CD14-positive monocyte (primary cell): Measurements from ENCODE around the gene ALS2. TPM values are rescaled to one million over a fixed set of nuclear protein-coding genes. Genes with fewer than 3 reads are reported as not detected.

Source experiments
- DNase-seq, 3 donors: peaks; one replicate each; pipeline ENCODE4 v3.0.0-alpha.2; 2011 to 2022
- H2AFZ ChIP-seq: 2 replicates; pipeline ENCODE4 v1.6.0; 2012; ENCODE audit warnings: mild to moderate bottlenecking, low read depth, low read length, inconsistent platforms; ENCODE audit not compliant: insufficient read depth, poor library complexity, severe bottlenecking
- H3K27ac ChIP-seq, 2 donors: 1 replicate in 1 of 2; 2 replicates in 1 of 2; pipeline ENCODE4 v1.5.1; 2012 to 2013; ENCODE audit warnings: low read length in 2 of 2, control low read depth in 1 of 2, inconsistent platforms in 1 of 2, low read depth in 1 of 2, mild to moderate bottlenecking in 1 of 2
- H3K27me3 ChIP-seq, 2 donors: one replicate each; pipeline versions ENCODE4 v1.6.0 to v1.6.1; 2011 to 2013; ENCODE audit warnings: low read length in 2 of 2; ENCODE audit not compliant: control insufficient read depth in 2 of 2, insufficient read depth in 2 of 2
- H3K36me3 ChIP-seq, 2 donors: replicated peaks in 1 of 2; 1 replicate in 1 of 2; 2 replicates in 1 of 2; pipeline versions ENCODE4 v1.5.1 to v1.6.1; 2012 to 2013; ENCODE audit warnings: low read length in 2 of 2, control low read depth in 1 of 2, inconsistent platforms in 1 of 2, mild to moderate bottlenecking in 1 of 2; ENCODE audit not compliant: insufficient read depth in 2 of 2, control insufficient read depth in 1 of 2
- H3K4me1 ChIP-seq, 2 donors: 1 replicate in 1 of 2; 2 replicates in 1 of 2; pipeline versions ENCODE4 v1.5.1 to v1.6.1; 2012 to 2013; ENCODE audit warnings: low read length in 2 of 2, control low read depth in 1 of 2, inconsistent platforms in 1 of 2, mild to moderate bottlenecking in 1 of 2, moderate library complexity in 1 of 2; ENCODE audit not compliant: insufficient read depth in 2 of 2, control insufficient read depth in 1 of 2
- H3K4me2 ChIP-seq: replicated peaks from 2 replicates; pipeline ENCODE3; 2012; ENCODE audit warnings: low read length, moderate library complexity, mild to moderate bottlenecking; ENCODE audit not compliant: poor library complexity, severe bottlenecking; ENCODE audit errors: extremely low read depth
- H3K4me3 ChIP-seq, 3 experiments: fragments of 200-600 bp in 1 of 3; sonication (generic) in 1 of 3; replicated peaks in 1 of 3; 1 replicate in 2 of 3; 2 replicates in 1 of 3; pipeline ENCODE4 v1.5.1; 2011 to 2013; ENCODE audit warnings: low read length in 3 of 3, mild to moderate bottlenecking in 3 of 3, control low read depth in 2 of 3, low read depth in 2 of 3, inconsistent platforms in 1 of 3, moderate library complexity in 1 of 3
- H3K79me2 ChIP-seq: 2 replicates; pipeline ENCODE4 v1.6.0; 2012; ENCODE audit warnings: mild to moderate bottlenecking, control low read depth, inconsistent platforms, low read length, moderate library complexity; ENCODE audit not compliant: insufficient read depth
- H3K9ac ChIP-seq: 2 replicates; pipeline ENCODE4 v1.6.0; 2017; ENCODE audit warnings: low read length, mild to moderate bottlenecking; ENCODE audit not compliant: insufficient read depth, poor library complexity, severe bottlenecking
- H3K9me3 ChIP-seq, 2 donors: replicated peaks in 1 of 2; 1 replicate in 1 of 2; 2 replicates in 1 of 2; pipeline versions ENCODE4 v1.5.1 to v1.6.1; 2012 to 2013; ENCODE audit warnings: low read length in 2 of 2, control low read depth in 1 of 2; ENCODE audit not compliant: control insufficient read depth in 1 of 2, insufficient read depth in 1 of 2
- H4K20me1 ChIP-seq: 2 replicates; pipeline ENCODE4 v1.6.0; 2012; ENCODE audit warnings: mild to moderate bottlenecking, low read length, control low read depth, moderate library complexity; ENCODE audit not compliant: insufficient read depth
- H3K27ac Mint-ChIP-seq, 7 donors: one replicate each; pipeline ENCODE4 v1.8.0; 2020; ENCODE audit warnings: mild to moderate bottlenecking in 7 of 7, mixed read lengths in 7 of 7, moderate library complexity in 6 of 7, inconsistent platforms in 2 of 7
- H3K27me3 Mint-ChIP-seq, 3 donors: one replicate each; pipeline ENCODE4 v1.8.0; 2021 to 2022; ENCODE audit warnings: low read depth in 3 of 3, mild to moderate bottlenecking in 3 of 3, mixed read lengths in 3 of 3, moderate library complexity in 3 of 3, inconsistent platforms in 1 of 3
- H3K36me3 Mint-ChIP-seq, 2 donors: one replicate each; pipeline ENCODE4 v1.8.0; 2020; ENCODE audit warnings: mixed read lengths in 2 of 2, inconsistent platforms in 1 of 2, mild to moderate bottlenecking in 1 of 2
- H3K4me1 Mint-ChIP-seq: one replicate; pipeline ENCODE4 v1.8.0; 2020; ENCODE audit warnings: mild to moderate bottlenecking, mixed read lengths
- H3K4me3 Mint-ChIP-seq, 2 donors: one replicate each; pipeline ENCODE4 v1.8.0; 2020; ENCODE audit warnings: mild to moderate bottlenecking in 2 of 2, mixed read lengths in 2 of 2, moderate library complexity in 1 of 2
- H3K9me3 Mint-ChIP-seq, 7 donors: one replicate each; pipeline ENCODE4 v1.8.0; 2020 to 2022; ENCODE audit warnings: mixed read lengths in 7 of 7, mild to moderate bottlenecking in 6 of 7, moderate library complexity in 6 of 7, inconsistent platforms in 2 of 7
- WGBS: methylation state at CpG from one replicate; pipeline ENCODE4 v1.1.5; 2013; ENCODE audit warnings: missing lambda C conversion rate; ENCODE audit not compliant: insufficient coverage; 5-methylcytosine and 5-hydroxymethylcytosine counted together
- intact Hi-C, 2 donors: fragments of 100-400 bp; cut with micrococcal nuclease; formaldehyde crosslinking; loops; one replicate each; pipeline versions ENCODE4 v1.15.0 to v1.15.1; 2023
- polyA plus RNA-seq, 3 donors: library from polyadenylated mRNA; depleted of rRNA in 1 of 3; unstranded in 2 of 3; stranded (reverse) in 1 of 3; fragments of 300-500 nt in 2 of 3; fragments of >200 nt in 1 of 3; fragmentation: Illumina TruSeq in 2 of 3; gene quantifications; 1 replicate in 2 of 3; 2 replicates in 1 of 3; pipeline ENCODE4 v1.2.3, GENCODE V29; 2012 to 2021
- TF ChIP-seq, protein P1 (sequence below): fragments of 200-600 bp; IDR thresholded peaks from one replicate; pipeline ENCODE4 v1.8.0; 2022; ENCODE audit warnings: antibody characterized with exemption, mild to moderate bottlenecking

Gene ALS2
- polyA plus RNA-seq, 3 donors: 2.6 to 4.7 (median 3.1) TPM

- Mint-ChIP-seq H3K4me3 (no peak overlapping the region), H3K36me3 (no peaks in the 10 kb centered on the region), H3K4me1 (peaks cover 18% of the 10 kb centered on the region), H3K27ac (no peak overlapping the region), H3K9me3 (no peaks in the 10 kb centered on the region), H3K27me3 (peaks cover 2 to 4% (median 2%) of the 10 kb centered on the region in 3 donors)
- Histone ChIP-seq H3K27me3 (no peaks in the 10 kb centered on the region), H3K27ac (no peak overlapping the region), H3K36me3 (no peaks in the 10 kb centered on the region), H3K4me1 (peaks cover 0 to 6% of the 10 kb centered on the region in 2 donors), H3K4me3 (no peak overlapping the region), H3K4me2 (no peak overlapping the region), H2AFZ (no peak overlapping the region), H3K9ac (no peak overlapping the region), H4K20me1 (no peaks in the 10 kb centered on the region), H3K9me3 (no peaks in the 10 kb centered on the region), H3K79me2 (no peaks in the 10 kb centered on the region)
- DNase-seq: no peak
- TF ChIP-seq, protein P1, sequence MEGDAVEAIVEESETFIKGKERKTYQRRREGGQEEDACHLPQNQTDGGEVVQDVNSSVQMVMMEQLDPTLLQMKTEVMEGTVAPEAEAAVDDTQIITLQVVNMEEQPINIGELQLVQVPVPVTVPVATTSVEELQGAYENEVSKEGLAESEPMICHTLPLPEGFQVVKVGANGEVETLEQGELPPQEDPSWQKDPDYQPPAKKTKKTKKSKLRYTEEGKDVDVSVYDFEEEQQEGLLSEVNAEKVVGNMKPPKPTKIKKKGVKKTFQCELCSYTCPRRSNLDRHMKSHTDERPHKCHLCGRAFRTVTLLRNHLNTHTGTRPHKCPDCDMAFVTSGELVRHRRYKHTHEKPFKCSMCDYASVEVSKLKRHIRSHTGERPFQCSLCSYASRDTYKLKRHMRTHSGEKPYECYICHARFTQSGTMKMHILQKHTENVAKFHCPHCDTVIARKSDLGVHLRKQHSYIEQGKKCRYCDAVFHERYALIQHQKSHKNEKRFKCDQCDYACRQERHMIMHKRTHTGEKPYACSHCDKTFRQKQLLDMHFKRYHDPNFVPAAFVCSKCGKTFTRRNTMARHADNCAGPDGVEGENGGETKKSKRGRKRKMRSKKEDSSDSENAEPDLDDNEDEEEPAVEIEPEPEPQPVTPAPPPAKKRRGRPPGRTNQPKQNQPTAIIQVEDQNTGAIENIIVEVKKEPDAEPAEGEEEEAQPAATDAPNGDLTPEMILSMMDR: no peak
- intact Hi-C loops: no loop called here
- WGBS: 82% methylated on average over 7 of the region's 8 CpGs
Measured at GRCh38 chr2:201664334-201664733, 116.4 kb downstream of the ALS2 start.

DNA sequence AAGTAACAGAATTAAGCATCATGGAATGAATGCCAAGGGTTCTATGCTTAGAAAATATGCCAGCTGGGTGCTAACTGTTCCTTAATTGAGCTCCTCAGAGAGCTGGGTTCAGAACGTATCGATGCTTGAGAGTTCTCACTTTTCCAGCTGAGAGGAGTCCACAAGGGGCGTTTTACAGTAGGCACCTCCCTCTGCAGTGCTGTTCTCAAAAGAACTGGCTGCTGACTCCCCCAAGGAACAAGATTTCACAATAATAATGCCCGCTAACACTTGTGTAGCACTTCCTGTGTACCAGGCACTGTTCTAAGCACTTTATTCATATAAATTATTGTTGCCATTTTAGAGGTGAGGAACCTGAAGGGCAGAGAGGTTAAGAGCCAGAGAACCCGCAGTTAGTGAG lies 119.4 kb downstream of the ALS2 start:
- Histone ChIP-seq H3K4me2 (no peak overlapping the region), H3K4me1 (peaks cover 0 to 6% of the 10 kb centered on the region in 2 donors), H3K27me3 (no peaks in the 10 kb centered on the region), H3K9ac (no peak overlapping the region), H3K36me3 (no peaks in the 10 kb centered on the region), H3K27ac (no peak overlapping the region), H3K9me3 (no peaks in the 10 kb centered on the region), H2AFZ (peak overlapping the region; percentile 69), H3K4me3 (no peak overlapping the region), H4K20me1 (no peaks in the 10 kb centered on the region), H3K79me2 (no peaks in the 10 kb centered on the region)
- peak overlapping the region in 1 of 2 donors; percentile 54 for H3K4me3 Mint-ChIP-seq
- WGBS: 8% methylated on average over 2 of the region's 5 CpGs
- no peaks in the 10 kb centered on the region for H3K36me3 Mint-ChIP-seq
- peaks cover 2% of the 10 kb centered on the region in 3 donors for H3K27me3 Mint-ChIP-seq
- TF ChIP-seq, protein P1: no peak
- no peaks in the 10 kb centered on the region for H3K9me3 Mint-ChIP-seq
- peak overlapping the region in 5 of 7 donors; percentile 22 to 71 (median 53) for H3K27ac Mint-ChIP-seq
- DNase-seq: peak in 1 of 3 donors; percentile 29
- intact Hi-C loops: no loop called here
- peaks cover 22% of the 10 kb centered on the region for H3K4me1 Mint-ChIP-seq
